ENCODE results near the gene RGS9BP.
"Not testable (repeated sequence)": the region's sequence is repeated elsewhere in the genome, so short reads cannot be mapped to it uniquely, and the experiment has no call there.

The RGS9BP gene

GRCh38 chr19:32695506-32695905 lies 19.9 kb downstream of the RGS9BP start:
- DNase-seq (ENCODE audit: low spot score) = not testable (repeated sequence)

GRCh38 chr19:32696771-32697170 lies 21.1 kb downstream of the RGS9BP start:
- not testable (repeated sequence) for DNase-seq (ENCODE audit: low spot score)

- DNase-seq (ENCODE audit: low spot score) = not testable (repeated sequence)
These were observed 24.5 kb downstream of the RGS9BP start for GRCh38 chr19:32700129-32700528.

GRCh38 chr19:32702010-32702409 lies 26.4 kb downstream of the RGS9BP start:
- no peak for DNase-seq (ENCODE audit: low spot score)

DNA sequence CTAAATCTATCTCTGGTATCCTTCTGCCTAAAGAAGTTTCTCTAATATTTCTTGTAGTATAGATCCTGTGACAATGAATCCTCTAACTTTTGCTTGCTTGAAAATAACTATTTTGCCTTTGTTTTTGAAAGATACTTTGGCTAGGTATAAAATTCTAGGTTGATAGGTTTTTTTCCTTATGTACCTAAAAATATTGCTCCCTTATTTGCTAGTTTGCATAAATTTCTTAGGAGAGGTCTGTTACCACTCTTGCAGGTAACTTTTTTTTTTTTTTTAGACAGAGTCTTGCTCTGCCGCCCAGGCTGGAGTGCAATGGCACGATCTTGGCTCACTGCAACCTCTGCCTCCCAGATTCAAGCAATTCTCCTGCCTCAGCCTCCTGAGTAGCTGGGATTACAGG lies 28.4 kb downstream of the RGS9BP start:
- not testable (repeated sequence) for DNase-seq (ENCODE audit: low spot score)

- DNase-seq (ENCODE audit: low spot score) = no peak
These were observed 32.8 kb downstream of the RGS9BP start for GRCh38 chr19:32708457-32708856.

GRCh38 chr19:32709032-32709431 lies 33.4 kb downstream of the RGS9BP start:
- DNase-seq (ENCODE audit: low spot score) = no peak

DNA sequence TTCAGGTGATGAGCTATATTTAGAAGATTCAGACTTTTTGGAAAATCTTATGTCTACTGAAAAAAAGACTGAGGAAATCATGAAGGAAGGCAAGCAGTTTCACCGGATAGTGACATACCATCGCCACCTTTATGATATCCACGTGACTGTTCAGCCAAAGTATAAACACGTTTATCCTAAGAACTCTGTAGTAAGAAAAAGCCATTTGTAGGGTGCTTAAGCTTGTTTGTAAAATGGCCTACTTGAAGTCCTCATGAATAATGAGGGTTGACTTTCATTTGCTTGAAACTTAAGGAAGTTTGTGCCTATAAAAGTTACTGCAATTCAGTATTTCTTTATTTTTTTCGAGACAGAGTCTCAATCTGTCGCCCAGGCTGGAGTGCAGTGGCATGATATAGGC lies 36.1 kb downstream of the RGS9BP start:
- DNase-seq (ENCODE audit: low spot score) = no peak

DNA sequence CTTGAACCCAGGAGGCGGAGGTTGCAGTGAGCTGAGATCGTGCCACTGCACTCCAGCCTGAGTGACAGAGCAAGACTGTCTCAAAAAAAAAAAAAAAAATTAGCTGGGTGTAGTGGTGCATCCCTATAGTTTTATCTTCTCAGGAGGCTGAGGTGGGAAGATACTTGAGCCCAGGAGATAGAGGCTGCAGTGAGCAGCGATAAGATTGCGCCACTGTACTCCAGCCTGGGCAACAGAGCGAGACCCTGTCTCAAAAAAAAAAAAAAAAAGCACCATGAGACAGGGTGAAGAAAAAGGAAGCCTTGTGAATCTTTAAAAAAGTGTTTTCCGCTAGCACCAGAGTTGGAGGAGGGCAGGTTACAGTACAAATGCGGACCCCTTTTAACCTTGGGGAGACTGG lies 40.6 kb downstream of the RGS9BP start:
- DNase-seq (ENCODE audit: low spot score) = not testable (repeated sequence)

DNA sequence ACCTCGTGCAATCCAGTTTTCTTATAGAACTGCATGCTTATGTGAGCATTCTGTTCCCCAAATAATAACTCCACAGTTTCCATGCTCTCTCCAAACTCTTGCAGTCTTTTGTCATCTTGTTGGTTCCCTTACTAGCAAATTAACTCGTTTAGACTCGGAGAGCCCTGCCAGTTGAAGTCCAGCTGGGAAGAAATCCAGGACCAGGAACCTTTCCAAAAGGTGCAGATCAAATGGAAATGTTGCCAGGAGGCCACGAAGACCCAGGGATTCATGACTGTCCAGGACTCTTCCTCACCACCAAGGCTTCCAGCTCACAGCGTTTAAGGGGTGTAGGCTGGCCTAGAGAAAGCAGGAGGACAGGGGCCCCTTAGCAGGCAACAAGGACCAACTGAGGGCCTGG lies 41.8 kb downstream of the RGS9BP start:
- no peak for DNase-seq (ENCODE audit: low spot score)

GRCh38 chr19:32718286-32718685 lies 42.6 kb downstream of the RGS9BP start:
- no peak for DNase-seq (ENCODE audit: low spot score)

GRCh38 chr19:32719611-32720059 lies 44.0 kb downstream of the RGS9BP start, which contains the start of gene TDRD12:
TDRD12 (plus strand) TSS chr19:32719767; CDS start chr19:32720073, 306 bp downstream.
- no peak for DNase-seq (ENCODE audit: low spot score)

GRCh38 chr19:32720216-32720935 lies 44.7 kb downstream of the RGS9BP start:
- no peak for DNase-seq (ENCODE audit: low spot score)

GRCh38 chr19:32720936-32721250 lies 45.2 kb downstream of the RGS9BP start:
- DNase-seq (ENCODE audit: low spot score) = no peak
